Body of pancreas (tissue), 4 donors: Measurements from ENCODE around the gene ZC3H12D. TPM values are rescaled to one million over a fixed set of nuclear protein-coding genes. Genes with fewer than 3 reads are reported as not detected.
A peak's percentile ranks its signal among the peaks of the same experiment; 100 is the strongest.

Experiments
- ATAC-seq: fragments of 150-250 bp; one replicate; pipeline ENCODE4 v1.9.1; 2016
- DNase-seq, 4 donors: peaks; one replicate each; pipeline ENCODE4 v3.0.0-alpha.2; 2019
- H3K27ac ChIP-seq, 4 donors: fragments of 200-600 bp; sonication (generic); 1 replicate in 3 of 4; 2 replicates in 1 of 4; pipeline versions ENCODE4 v1.5.1 to v1.6.1; 2016 to 2019; ENCODE audit warnings: mild to moderate bottlenecking in 1 of 4, mixed read lengths in 1 of 4, moderate library complexity in 1 of 4
- H3K27me3 ChIP-seq, 2 donors: fragments of 200-600 bp; sonication (generic); one replicate each; pipeline ENCODE4 v1.6.0; 2016; ENCODE audit warnings: mild to moderate bottlenecking in 1 of 2
- H3K36me3 ChIP-seq, 2 donors: fragments of 200-600 bp; sonication (generic); replicated peaks in 1 of 2; 2 replicates each; pipeline ENCODE4 v1.5.1; 2016; ENCODE audit warnings: low read depth in 2 of 2; ENCODE audit not compliant: insufficient read depth in 1 of 2
- H3K4me1 ChIP-seq: fragments of 200-600 bp; sonication (generic); one replicate; pipeline ENCODE4 v1.6.0; 2016
- H3K4me3 ChIP-seq, 2 donors: fragments of 200-600 bp; sonication (generic); 1 replicate in 1 of 2; 2 replicates in 1 of 2; pipeline ENCODE4 v1.5.1; 2016 to 2019
- H3K9me3 ChIP-seq, 3 donors: fragments of 200-600 bp; sonication (generic); 1 replicate in 2 of 3; 2 replicates in 1 of 3; pipeline ENCODE4 v1.5.1; 2016
- POLR2A ChIP-seq, 3 donors: fragments of 450-650 bp; IDR thresholded peaks; one replicate each; pipeline ENCODE4 v1.6.1; 2016; ENCODE audit warnings: antibody characterized with exemption in 3 of 3, mild to moderate bottlenecking in 2 of 3
- WGBS, 2 donors: methylation state at CpG; one replicate each; pipeline ENCODE4 v1.1.5; 2017; 5-methylcytosine and 5-hydroxymethylcytosine counted together
- intact Hi-C: fragments of 100-400 bp; cut with DNase I; formaldehyde crosslinking; loops from one replicate; pipeline ENCODE4 v1.15.1; 2023
- total RNA-seq, 2 donors: library from RNA; depleted of rRNA; stranded (reverse); fragments of >200 nt; gene quantifications; one replicate each; pipeline ENCODE4 v1.1.0, GENCODE V29; 2016
- TF ChIP-seq, protein P1 (sequence below), 7 experiments: fragments of 450-650 bp in 4 of 7; fragments of 200-600 bp in 3 of 7; sonication (generic) in 3 of 7; IDR thresholded peaks; one replicate each; pipeline ENCODE4 v1.5.1; 2016 to 2019; ENCODE audit warnings: antibody characterized with exemption in 7 of 7

Gene ZC3H12D
- total RNA-seq, 2 donors from 2014 or later, result 0.52 to 2.6 TPM

DNA sequence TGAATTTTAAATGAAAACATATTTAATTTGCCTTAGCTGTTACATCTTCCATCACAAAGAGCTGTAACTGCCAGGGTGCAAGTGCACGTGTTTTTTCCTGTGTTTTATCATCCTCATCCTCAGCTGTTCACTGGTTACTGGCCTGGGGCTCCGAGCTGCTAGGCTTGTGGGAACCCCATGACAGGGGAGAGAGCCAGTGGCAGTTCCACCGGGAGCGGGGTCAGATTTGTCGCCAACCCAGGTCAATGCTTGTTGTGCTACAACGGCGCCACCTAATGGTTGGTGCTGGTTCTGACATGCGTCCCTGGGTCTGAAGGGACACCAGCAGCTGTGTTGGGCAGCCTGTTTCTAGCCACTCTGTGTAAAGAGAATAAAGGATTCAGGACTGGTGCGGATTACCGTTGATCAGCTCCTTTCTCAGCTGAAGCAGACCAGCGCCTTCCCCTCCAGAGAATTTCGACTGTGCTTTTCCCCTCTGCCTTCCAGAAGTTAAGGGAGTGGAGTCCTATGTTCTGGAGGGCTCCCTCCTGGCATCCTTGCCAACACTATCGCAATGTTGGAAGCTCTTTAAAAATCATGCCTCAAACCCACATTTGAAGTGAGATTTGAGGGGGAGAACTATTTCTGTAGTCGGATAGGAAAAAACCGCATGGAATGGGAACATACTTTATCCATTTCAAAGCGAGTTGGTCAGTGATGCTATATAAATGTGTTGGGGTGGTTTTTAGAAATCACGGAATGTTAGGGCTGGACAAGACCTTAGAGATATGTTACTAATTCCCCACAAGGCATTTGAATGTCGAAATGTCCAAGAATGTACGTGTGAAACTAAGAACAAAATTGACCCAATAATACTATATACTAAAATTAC lies 52.7 kb downstream of the ZC3H12D start:
- no peak overlapping the region for H3K27ac ChIP-seq
- WGBS, 2 donors, result 21 to 28% methylated on average over 13 to 19 of the region's 19 CpGs
- H3K36me3 ChIP-seq, result no peaks in the 10 kb centered on the region
- no peak overlapping the region for H3K4me3 ChIP-seq
- no peak for TF ChIP-seq POLR2A (IDR thresholded peaks at IDR 0.05)
- TF ChIP-seq, protein P1, sequence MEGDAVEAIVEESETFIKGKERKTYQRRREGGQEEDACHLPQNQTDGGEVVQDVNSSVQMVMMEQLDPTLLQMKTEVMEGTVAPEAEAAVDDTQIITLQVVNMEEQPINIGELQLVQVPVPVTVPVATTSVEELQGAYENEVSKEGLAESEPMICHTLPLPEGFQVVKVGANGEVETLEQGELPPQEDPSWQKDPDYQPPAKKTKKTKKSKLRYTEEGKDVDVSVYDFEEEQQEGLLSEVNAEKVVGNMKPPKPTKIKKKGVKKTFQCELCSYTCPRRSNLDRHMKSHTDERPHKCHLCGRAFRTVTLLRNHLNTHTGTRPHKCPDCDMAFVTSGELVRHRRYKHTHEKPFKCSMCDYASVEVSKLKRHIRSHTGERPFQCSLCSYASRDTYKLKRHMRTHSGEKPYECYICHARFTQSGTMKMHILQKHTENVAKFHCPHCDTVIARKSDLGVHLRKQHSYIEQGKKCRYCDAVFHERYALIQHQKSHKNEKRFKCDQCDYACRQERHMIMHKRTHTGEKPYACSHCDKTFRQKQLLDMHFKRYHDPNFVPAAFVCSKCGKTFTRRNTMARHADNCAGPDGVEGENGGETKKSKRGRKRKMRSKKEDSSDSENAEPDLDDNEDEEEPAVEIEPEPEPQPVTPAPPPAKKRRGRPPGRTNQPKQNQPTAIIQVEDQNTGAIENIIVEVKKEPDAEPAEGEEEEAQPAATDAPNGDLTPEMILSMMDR (IDR thresholded peaks at IDR 0.05), result peak; percentile 88 to 97 (median 96)
- H3K9me3 ChIP-seq, result no peaks in the 10 kb centered on the region
- ATAC-seq (peak; percentile 95), DNase-seq (peak; percentile 92 to 96 (median 93))
- peaks cover 2% of the 10 kb centered on the region for H3K4me1 ChIP-seq
- no peaks in the 10 kb centered on the region for H3K27me3 ChIP-seq
- intact Hi-C loops, result no loop called here

DNA sequence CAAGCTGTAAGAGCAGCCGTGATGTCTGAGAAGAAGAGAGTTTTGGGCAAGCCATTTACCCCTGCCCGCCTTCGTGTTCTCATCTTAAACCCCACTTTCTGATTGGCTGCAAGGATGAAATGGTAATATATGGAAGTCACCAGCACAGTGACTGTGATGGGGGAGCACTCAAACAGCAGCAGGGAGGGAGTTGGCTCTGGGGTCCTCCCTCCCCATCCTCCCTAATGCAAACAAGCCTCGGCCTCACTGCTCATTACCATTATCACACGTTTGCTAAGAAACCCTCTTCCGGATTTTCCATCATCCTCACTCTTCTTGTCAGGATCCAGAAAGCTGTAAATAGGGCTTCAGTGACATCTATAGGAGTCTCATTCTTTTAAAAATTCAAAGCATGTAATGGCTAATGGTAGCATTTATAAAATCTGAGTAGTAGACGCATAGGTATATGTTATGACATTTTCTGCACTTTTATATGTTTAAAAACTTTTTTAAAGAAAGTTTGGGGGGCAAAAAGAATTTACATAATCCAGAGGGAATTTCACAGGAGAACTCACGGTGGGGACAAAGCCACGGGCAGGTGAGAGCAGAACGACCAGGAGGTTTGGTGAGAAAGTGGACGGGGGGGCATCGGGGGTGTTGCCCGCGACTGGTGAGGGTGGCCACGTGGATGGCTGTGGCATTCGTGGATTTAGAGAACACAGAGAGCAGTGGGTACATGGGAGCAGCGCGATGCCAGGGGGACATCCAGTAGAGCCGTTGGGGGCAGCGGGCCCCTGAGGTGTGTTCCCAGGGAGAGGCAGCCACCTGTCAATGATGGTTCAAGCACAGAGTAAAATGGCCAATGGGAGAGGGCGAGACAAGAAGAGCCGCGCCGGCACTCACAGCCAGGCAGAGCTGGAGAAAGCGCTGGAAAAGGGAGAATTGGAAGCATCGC lies 55.1 kb downstream of the ZC3H12D start:
- Histone ChIP-seq H3K4me1 (peaks cover 2% of the 10 kb centered on the region), H3K4me3 (no peak overlapping the region), H3K36me3 (no peaks in the 10 kb centered on the region), H3K27ac (no peak overlapping the region), H3K27me3 (no peaks in the 10 kb centered on the region), H3K9me3 (no peaks in the 10 kb centered on the region)
- no peak for TF ChIP-seq POLR2A (IDR thresholded peaks at IDR 0.05)
- TF ChIP-seq, protein P1 (IDR thresholded peaks at IDR 0.05), result no peak
- DNase-seq (no peak), ATAC-seq (no peak)
- WGBS, 2 donors, result 84 to 89% methylated on average over 26 of the region's 26 CpGs
- intact Hi-C loops, result loop anchor here (5.0 kb wide), 2 partner anchors 347 to 402 kb away; no protein-coding TSS in a partner anchor

DNA sequence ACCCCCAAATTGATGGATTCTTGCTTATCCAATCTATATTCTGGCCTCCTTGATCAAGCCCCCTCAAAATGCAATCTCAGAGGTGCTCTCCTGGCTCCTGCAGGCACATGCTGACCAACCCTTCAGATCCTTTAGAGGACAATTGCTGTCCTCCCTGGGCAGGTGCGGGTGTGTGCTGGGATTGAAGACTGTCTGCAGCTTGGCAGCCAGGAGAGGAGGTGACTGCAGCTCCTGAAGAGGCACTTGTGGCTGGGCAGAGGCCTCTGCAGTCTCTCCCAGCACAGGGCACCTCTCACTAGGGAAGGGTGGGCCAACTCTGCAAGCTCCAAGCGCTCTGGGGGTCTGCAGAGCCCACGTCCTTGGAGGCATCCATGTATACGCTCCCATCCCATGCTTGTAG lies 56.2 kb downstream of the ZC3H12D start:
- H3K9me3 ChIP-seq, result no peaks in the 10 kb centered on the region
- ATAC-seq (no peak), DNase-seq (no peak)
- TF ChIP-seq, protein P1 (IDR thresholded peaks at IDR 0.05), result no peak
- no peak for TF ChIP-seq POLR2A (IDR thresholded peaks at IDR 0.05)
- intact Hi-C loops, result loop anchor here (5.0 kb wide), 2 partner anchors 346 to 401 kb away; no protein-coding TSS in a partner anchor
- no peaks in the 10 kb centered on the region for H3K36me3 ChIP-seq
- H3K4me1 ChIP-seq, result peaks cover 6% of the 10 kb centered on the region
- no peak overlapping the region for H3K27ac ChIP-seq
- no peak overlapping the region for H3K4me3 ChIP-seq
- 89 to 96% methylated on average over 4 of the region's 4 CpGs for WGBS, 2 donors
- no peaks in the 10 kb centered on the region for H3K27me3 ChIP-seq

DNA sequence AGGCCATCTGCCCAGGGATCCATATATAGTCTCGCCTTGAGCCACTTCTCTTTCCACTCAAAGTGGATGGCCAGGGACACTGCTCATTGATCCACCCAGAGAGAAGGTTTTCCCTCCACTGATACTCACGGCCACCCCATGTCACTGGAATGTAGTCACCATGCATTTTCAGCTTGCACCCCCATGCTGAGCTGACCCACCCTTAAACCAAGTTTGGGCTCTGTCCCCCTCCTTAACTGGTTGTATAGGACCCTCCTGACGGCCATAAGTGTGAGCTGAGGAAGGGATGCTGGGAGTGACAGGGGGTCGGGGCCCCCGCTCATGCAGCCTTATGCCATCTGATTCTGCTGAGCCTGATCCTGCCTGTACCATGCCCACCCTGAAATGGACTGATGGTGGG lies 59.1 kb downstream of the ZC3H12D start:
- intact Hi-C loops, result loop anchor here (5.0 kb wide), 2 partner anchors 343 to 398 kb away; no protein-coding TSS in a partner anchor
- Histone ChIP-seq H3K4me3 (no peak overlapping the region), H3K9me3 (no peaks in the 10 kb centered on the region), H3K4me1 (peaks cover 6% of the 10 kb centered on the region), H3K27ac (no peak overlapping the region), H3K36me3 (no peaks in the 10 kb centered on the region), H3K27me3 (no peaks in the 10 kb centered on the region)
- WGBS, 2 donors, result 91 to 94% methylated on average over 5 of the region's 5 CpGs
- no peak for TF ChIP-seq POLR2A (IDR thresholded peaks at IDR 0.05)
- TF ChIP-seq, protein P1 (IDR thresholded peaks at IDR 0.05), result no peak
- ATAC-seq (no peak), DNase-seq (no peak)
